ENCODE data around the gene DTL.

DTL gene

DNA sequence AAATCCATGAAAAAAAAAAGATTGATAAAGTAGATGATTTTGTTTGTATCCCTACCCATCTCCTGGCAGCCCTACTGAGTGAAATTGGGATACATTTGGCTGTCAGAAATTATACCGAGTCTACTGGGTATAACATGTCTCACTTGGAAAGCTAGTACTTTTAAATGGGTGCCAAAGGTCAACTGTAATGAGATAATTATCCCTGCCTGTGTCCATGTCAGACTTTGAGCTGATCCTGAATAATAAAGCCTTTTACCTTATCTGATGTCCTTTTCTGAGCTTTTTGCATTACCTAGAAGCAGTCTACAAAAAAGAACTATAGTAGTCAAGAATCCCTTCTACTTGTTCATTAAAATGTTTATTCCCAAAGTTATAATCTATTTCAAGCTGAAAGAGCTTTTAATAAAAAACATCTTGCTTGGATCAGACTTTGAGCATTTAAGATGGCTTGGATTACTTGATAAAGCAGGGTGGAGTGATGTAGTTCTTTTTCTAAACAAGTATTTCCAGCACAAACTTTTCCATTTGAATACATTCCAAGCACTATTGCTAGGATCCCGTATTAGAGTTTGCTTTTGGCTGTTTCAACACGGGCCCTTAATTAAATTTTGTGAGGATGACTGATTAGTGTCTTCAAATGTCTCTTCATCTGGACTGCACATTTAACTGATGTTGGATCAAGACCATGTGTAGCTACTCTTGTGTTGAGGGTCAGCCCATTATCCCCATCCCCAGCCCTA, 69.2 kb downstream of the DTL start:
- no peak for DNase-seq (ENCODE audit: low read depth)
- TF ChIP-seq, protein P1, sequence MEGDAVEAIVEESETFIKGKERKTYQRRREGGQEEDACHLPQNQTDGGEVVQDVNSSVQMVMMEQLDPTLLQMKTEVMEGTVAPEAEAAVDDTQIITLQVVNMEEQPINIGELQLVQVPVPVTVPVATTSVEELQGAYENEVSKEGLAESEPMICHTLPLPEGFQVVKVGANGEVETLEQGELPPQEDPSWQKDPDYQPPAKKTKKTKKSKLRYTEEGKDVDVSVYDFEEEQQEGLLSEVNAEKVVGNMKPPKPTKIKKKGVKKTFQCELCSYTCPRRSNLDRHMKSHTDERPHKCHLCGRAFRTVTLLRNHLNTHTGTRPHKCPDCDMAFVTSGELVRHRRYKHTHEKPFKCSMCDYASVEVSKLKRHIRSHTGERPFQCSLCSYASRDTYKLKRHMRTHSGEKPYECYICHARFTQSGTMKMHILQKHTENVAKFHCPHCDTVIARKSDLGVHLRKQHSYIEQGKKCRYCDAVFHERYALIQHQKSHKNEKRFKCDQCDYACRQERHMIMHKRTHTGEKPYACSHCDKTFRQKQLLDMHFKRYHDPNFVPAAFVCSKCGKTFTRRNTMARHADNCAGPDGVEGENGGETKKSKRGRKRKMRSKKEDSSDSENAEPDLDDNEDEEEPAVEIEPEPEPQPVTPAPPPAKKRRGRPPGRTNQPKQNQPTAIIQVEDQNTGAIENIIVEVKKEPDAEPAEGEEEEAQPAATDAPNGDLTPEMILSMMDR (IDR thresholded peaks at IDR 0.05; ENCODE audit: control insufficient read depth, extremely low read depth, insufficient read depth): no peak

DNA sequence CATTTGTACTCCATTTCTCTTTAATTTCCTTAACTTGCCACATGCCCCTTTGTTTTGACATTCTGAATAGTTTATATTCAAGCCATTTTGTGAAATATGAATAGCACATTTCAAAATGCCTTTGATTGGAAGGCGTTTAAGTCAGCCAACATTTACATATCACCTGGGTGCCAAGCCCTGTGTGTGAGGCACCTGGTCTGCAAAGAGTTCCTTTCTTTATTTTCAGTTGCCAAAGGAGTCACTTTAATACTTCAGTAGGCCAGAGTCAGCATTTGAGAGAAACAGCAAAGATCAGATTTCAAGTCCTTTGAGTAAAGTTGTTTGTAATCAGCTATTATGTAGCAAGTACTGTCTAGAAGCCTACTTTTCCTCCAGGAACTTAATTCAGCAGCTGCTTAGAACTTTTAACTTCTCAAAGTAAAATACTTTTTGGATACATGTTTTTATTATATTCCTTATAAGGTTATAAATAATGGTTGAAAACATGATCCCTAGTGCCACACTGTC, 70.8 kb downstream of the DTL start:
- DNase-seq (ENCODE audit: low read depth): no peak
- TF ChIP-seq, protein P1 (IDR thresholded peaks at IDR 0.05; ENCODE audit: control insufficient read depth, extremely low read depth, insufficient read depth): no peak
- no peak overlapping the region for H3K4me3 ChIP-seq (ENCODE audit: low read depth, low read length)

More for the DNA sequence above, 69.2 kb downstream of the DTL start:
- no peak overlapping the region for H3K4me3 ChIP-seq (ENCODE audit: low read depth, low read length)

DNA sequence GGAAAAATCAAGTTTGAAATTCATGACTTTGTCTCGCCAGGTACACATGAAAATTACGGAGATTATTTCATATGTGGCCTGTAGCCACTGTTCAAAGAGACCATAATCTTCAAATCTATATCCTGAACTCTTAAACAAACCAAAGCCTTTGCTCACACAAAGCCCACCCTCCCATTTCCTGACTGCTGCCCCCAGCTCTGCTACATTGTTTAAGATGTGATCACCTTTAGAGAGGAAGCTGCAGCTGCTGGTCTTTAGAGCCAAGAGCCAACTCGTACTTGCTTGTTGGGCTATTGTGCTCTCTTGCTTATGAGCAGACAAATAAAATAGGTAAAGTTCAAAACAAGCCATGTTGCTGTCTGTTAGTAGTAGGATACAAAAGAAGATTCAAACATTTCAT, 71.9 kb downstream of the DTL start:
- no peak overlapping the region for H3K4me3 ChIP-seq (ENCODE audit: low read depth, low read length)
- DNase-seq (ENCODE audit: low read depth): no peak
- TF ChIP-seq, protein P1 (IDR thresholded peaks at IDR 0.05; ENCODE audit: control insufficient read depth, extremely low read depth, insufficient read depth): no peak

DNA sequence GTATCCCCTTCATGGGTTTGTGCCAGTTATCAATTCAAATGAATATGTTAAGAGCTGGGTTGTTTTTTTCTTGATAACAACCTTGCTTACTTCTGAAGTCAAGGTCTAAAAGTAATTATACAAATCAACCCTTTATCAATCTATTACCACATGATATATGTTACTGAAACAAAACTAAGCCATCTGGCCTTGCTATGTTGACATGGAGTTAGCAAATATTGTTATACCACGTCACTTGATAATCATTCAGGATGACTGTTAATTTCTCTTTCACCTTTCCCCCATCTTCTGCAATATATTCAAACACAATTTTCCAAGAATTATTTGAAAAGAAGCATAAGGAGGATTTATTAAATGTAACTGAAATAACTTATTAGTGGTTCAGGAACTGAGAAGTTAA, 72.6 kb downstream of the DTL start:
- TF ChIP-seq, protein P1 (IDR thresholded peaks at IDR 0.05; ENCODE audit: control insufficient read depth, extremely low read depth, insufficient read depth): no peak
- DNase-seq (ENCODE audit: low read depth): no peak
- H3K4me3 ChIP-seq (ENCODE audit: low read depth, low read length): no peak overlapping the region

DNA sequence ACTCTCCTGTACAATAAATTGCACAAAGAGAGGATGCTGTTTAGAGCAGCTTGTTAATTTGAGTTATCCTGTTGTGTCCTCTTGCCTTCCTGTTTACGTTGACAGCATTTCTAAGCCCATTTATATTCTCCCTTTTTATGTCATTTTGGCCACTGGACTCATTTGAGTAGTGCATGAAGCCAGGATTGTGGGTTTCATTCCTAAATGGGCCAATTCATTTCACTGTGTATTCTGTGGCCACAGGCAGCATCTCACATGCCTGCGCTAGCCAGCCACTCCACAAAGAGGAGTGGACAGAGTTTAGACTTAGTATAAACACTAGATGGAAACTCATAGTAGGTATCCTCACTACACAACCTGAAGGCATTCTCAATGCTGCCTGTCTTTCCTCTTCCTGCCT, 73.4 kb downstream of the DTL start:
- H3K4me3 ChIP-seq (ENCODE audit: low read depth, low read length): no peak overlapping the region
- TF ChIP-seq, protein P1 (IDR thresholded peaks at IDR 0.05; ENCODE audit: control insufficient read depth, extremely low read depth, insufficient read depth): no peak
- DNase-seq (ENCODE audit: low read depth): no peak

DNA sequence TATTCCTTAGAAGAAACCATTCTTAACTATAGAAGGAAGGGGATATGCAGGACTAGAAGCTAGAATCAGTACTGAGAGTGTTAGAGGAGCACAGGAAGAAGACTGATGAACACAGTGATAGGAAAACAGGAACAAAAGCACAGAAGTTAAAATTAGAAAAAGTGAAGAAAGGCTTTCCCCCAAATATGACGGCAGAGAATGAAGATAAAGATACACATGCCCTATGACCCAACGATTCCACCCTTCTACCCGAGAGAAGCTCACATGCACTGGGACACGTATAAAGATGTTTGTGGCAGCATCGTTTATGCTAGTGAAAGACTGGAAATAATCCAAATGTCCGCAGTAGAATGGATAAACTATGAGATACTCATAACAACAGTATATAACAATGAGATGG, 74.2 kb downstream of the DTL start:
- DNase-seq (ENCODE audit: low read depth): no peak
- TF ChIP-seq, protein P1 (IDR thresholded peaks at IDR 0.05; ENCODE audit: control insufficient read depth, extremely low read depth, insufficient read depth): no peak
- no peak overlapping the region for H3K4me3 ChIP-seq (ENCODE audit: low read depth, low read length)

DNA sequence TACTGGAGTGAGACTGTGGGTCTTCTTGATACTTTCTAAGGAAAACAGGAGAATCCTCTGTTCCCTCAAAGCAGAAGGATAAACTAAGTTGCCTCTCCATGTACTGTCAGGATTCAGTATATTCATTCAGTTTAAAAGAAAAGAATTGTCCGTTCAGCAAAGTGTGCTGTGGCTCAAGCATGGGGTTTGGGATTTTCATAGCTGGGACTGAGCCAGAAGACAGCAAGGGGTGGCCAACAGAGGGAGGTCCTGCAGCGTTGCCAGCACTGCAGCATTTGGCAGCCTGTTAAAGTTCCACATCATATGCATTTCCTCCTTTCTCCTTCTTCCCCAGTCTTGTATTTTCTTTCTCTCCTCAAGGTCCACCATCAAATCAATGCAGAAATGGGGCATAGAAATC, 75.1 kb downstream of the DTL start:
- no peak for DNase-seq (ENCODE audit: low read depth)
- TF ChIP-seq, protein P1 (IDR thresholded peaks at IDR 0.05; ENCODE audit: control insufficient read depth, extremely low read depth, insufficient read depth): no peak

More for the DNA sequence above, 75.1 kb downstream of the DTL start:
- H3K4me3 ChIP-seq (ENCODE audit: low read depth, low read length): no peak overlapping the region

All from LNCaP clone FGC (cell line).